HG03439 (cell line): ENCODE results near the gene TIGD6.
"Not testable (repeated sequence)": the region's sequence is repeated elsewhere in the genome, so short reads cannot be mapped to it uniquely, and the experiment has no call there.

Experiments
- ATAC-seq: cut with Tn5 transposase; IDR thresholded peaks from one replicate; pipeline ENCODE4 v1.9.1; 2021; ENCODE audit warnings: mild to moderate bottlenecking, moderate library complexity; ENCODE audit not compliant: unreplicated experiment

Gene TIGD6

DNA sequence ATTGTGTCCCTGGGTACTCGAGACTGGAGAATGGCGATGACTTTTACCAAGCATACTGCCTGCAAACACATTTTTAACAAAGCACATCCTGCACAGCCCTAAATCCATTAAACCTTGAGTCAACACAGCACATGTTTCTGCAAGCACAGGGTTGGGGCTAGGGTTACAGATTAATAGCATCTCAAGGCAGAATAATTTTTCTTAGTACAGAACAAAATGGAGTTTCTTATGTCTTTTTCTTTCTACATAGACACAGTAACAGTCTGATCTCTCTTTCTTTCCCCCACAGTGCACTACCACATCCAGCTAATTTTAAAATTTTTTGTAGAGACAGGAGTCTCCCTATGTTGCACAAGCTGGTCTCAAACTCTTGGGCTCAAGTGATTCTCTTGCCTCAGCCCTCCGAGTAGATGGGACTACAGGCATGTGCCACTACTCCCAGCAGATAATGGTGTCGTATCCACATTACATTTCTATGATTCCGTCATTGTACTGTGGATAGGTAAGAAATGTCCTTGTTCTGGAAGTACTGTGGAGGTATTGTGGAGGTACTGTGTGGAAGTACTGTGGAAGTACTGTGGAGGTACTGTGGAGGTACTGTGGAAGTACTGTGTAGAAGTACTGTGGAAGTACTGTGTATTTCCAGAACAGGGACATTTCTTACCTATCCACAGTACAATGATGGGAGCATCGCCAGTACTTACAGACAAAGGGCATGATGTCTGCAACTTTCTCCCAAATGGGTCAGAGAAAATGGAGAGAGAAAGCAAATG, 57.1 kb downstream of the TIGD6 start:
- not testable (repeated sequence) for ATAC-seq
